ENCODE measurements around the gene MMP12. TPM values are rescaled to one million over a fixed set of nuclear protein-coding genes. Genes with fewer than 3 reads are reported as not detected.
A peak's percentile ranks its signal among the peaks of the same experiment; 100 is the strongest.
"Not testable (repeated sequence)": the region's sequence is repeated elsewhere in the genome, so short reads cannot be mapped to it uniquely, and the experiment has no call there.

Gene MMP12
- total RNA-seq, result not detected

DNA sequence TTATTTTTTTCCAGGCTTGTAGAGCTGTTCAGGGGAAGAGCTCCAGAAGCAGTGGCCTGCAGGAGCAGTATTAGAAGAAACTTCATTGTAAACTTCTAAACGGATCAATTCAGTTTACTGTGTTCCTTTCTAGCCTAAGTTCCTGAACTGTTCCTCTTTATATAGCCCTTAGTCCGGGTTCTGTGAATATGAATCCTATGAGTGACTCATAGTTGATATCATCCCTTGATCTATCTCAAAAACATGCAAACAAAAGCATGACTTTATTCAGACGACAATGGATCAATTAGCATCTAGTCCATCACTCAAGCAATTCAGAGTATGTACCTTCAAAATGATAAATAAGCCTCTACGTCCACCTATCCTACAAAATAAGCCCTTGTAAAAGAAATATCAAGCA, at the start of gene MMP12:
Gene MMP12, minus strand, starts transcription at position 131 of the 400 bp plus-strand sequence. Its CDS starts 45 bp downstream, at position 86.
- DNase-seq, result no peak

DNA sequence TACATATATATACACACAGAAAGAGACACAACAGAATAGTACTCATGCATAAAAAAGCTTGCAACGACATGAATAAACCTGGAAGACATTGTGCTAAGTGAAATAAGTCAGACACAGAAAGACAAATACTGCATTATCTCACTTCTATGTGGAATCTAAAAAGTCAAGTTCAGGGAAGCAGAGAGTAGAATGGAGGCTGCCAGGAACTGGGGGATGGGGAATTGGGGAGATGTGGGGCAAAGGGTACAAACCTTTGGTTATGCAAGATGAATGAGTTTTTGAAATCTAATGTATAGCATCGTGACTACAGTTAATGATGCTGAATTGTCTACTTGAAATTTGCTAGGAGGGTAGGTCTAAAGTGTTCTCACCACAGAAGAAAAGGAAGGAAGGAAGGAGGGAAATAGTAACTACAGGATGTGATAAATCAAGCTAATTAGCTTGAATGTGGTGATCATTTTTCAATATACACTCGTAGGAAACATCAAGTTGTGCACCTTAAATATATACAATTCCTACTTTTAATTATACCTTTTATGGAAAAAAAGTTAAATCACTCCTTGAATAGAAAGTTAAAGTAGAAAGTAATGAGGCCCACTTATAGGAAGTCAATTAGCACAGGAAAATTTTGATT, 46.9 kb upstream of the MMP12 start:
- no peak for DNase-seq

DNA sequence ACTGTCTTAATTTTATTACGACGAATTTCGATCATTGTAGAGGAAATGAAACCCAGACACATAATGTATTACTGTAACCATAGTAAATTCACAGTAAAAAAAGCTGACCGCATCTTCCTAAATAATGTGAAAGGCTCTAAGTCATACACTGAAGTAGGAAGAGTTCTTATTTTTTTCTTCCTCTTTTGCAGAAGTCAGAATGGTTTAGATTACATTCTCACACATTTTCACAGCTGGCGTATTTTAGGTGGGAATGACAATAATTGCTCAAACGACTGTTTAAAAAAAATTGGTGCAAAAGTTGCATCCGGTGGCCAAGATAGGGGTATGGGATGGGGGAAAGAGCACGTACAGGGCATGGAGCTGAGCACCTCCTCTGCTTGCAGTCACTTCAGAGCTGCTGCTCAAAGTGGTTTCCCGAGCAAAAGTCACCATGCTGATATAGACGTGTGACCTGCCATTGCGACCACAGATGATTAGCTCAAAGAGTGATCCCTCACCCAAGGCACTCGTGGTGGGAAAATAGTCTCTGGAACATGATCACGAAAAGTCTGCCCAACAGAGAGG, 45.4 kb upstream of the MMP12 start:
- DNase-seq, result no peak

DNA sequence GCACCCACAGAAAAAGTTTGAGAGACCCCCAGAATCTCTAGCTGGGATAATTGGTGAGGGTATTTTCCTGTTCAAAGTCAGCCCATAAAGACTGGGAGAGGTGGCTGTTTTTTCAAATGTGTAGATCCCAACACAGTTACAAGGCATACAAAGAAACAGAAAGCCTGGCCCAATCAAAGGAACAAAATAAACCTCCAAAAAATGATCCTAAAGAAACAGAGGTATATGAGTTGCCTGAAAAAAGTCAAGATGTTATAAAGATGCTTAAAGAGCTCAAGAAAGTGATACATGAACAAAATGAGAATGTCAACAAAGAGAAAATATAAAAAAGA, 40.2 kb upstream of the MMP12 start:
- DNase-seq, result no peak

DNA sequence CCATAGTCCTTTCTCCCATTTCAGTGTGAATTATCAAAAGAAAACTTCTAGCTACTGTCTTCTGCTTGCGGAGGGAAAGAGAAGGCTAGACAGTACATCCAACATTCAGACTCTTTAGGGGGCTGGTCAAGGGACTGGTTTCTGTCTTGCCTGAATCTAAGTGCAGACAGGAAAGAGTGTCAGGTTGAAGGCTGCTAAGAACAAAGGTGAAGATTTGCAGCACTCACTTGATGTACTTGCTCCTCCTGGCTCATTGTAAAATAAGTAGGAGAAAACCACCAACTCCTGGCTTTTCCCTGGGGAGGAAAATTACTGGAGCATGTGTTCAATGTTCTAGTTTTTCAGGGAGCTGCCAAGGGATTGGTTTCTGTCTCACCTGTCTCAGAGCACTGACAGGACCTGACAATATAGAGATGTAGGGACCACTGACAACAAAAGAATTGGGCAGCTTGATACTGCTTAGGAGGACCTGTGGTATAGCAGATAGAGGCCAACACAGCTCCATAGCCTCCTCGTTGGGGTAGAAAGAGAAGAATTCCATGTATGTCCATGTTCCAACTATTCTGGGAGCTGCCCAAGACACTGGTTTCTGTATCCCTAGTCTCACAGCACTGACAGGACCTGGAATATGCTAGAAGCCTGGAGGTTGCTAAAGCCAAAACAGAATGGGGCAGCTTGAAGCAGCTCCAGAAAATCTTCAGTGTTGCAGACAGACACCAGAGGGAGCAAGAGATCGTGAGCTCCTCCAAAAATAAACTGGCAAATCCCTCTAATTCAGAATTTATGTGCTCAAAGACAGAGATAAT, 39.7 kb upstream of the MMP12 start:
- peak; percentile 55 for DNase-seq

DNA sequence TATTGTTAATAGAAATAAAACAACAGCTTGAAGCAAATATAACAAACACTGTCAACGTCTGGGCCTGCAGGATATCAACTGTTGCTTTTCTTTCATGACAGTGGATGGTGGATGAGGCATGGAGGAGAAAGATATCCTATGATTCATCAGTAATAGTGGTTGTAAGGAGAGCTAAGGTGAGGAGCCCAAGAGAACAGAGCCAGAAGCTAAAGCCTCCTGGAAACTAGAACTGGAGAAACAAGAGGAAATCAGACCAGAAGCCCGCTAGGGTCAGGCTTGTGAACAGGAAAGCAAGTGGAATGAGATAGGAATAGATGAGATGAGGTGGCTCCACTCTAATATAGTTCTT, 37.7 kb upstream of the MMP12 start:
- no peak for DNase-seq

DNA sequence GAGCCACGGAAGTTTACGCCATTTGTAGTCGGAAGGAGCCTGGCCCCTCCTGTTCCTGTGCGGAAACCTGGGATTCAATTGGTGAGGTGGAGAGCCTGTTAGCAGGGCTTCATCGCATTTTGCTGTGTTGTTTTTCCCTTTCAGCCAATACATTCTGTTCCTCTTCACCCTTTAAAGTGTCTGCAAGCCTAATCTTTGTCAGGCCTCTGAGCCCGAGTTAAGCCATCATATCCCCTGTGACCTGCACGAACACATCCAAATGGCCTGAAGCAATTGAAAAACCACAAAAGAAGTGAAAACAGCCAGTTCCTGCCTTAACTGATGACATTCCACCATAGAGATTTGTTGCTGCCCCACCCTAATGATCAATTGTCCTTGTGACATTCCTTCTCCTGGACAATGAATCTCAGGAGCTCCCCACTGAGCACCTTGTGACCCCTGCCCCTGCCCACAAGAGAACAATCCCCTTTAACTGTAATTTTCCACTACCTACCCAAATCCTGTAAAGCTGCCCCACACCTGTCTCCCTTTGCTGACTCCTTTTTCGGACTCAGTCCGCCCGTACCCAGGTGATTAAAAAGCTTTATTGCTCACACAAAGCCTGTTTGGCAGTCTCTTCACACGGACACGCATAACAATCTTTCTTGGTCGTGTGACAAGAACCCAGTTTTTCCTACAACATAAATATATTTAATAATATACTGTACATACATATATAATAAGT, 37.1 kb upstream of the MMP12 start:
- peak; percentile 11 for DNase-seq

DNA sequence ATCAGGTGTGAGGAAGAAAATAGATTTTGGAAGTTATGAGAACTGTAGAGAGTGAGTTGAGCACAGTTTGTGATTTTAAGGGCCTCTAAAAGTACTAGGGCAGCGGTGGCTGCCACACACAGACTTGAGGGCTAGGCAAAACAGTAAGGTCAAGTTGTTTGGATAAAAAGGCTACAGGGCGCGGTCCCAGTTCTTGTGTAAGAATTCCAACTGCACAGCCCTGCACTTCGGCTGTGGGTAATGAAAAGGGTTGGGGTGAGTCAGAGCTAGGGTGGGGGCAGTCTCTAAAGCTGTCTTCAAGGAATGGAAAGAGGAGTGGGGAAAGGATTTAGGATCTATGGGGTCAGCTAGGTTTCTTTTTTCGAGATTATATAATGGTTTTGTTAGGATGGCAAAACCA, 31.1 kb upstream of the MMP12 start:
- DNase-seq, result not testable (repeated sequence)

DNA sequence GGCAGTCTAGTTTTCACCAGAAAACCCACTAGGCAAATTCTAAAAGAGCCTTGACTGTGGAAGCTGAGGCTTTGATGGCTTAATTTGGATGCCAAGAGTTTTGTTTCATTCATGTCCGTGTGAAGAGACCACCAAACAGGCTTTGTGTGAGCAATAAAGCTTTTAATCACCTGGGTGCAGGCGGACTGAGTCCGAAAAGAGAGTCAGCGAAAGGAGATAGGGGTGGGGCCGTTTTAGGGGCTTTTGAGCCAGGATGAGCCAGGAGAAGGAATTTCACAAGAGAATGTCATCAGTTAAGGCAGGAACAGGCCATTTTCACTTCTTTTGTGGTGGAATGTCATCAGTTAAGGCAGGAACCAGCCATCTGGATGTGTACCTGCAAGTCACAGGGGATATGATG, 29.1 kb upstream of the MMP12 start:
- DNase-seq, result not testable (repeated sequence)

DNA sequence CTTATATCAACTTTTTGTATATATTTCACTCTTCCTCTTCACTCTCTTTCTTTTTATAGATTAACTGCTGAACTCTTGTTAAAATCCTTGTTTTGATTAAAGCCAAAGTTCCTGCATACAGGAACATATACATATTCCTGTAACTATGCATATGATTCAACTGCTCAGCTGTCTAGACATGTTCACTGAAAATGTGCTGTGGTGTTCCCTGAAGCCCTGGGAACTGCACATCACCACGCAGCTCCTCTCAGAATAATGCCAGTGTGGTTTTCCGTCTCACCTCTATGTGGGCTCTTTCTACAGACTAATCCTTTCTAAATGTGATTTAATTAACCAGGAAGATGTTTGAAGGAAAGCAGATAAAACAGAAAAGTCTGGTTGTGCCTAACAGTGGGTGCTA, 25.6 kb upstream of the MMP12 start:
- no peak for DNase-seq

DNA sequence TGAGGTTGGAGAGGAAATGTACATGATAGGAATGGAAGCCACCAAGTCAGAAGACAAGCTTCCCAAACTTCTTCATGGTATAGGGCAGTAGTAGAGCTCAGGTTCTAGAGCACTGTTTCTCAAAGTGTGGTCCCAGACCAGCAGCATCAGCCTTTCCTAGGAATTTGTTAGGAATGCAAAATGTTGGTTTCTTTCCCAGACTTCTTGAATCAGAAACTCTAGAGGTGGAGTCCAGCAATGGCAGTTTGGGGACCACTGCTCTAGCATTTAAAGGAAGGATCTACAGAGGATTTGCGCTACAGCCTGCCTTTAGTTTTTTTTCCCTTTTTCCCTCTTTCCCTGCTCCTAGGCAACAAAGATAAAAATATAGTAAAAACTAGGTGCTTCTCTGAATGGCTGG, 17.0 kb upstream of the MMP12 start:
- DNase-seq, result no peak

DNA sequence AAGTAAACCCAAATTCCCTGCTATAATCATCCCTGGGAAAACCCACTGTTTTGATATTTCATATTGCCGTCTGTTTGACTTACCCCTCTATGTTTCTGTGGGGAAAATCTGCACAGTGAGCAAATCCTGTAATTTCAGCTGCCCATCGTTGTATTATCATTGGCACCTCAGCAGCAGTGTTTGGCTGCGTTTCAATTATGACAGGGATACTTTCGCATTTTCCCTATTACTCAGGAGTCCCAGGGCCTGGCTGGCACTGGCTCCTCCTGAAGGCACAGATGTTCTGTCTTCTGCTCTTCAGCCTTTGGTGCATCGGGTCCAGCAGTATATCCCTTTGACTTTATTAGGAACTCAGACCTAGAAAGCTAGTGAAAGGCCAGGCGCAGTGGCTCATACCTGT, 12.2 kb upstream of the MMP12 start:
- DNase-seq, result peak; percentile 39

DNA sequence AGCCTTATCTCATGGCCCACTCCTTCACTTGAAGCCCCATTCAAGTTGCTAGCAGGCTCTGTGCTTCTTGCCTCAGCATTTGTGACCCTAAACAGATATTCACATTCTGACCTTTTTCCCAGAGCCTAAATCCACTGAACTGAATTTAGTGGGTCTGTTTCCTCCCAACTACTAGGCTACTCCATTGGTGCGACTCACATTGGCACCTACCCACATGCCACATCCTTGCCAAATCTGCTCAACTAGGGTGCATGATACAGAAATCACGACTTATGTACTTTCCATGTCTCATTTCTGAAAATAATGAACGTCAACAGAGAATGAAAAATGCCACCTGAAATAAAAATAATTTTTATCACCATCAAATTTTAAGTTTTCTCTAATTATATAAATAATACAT, 8.4 kb upstream of the MMP12 start:
- DNase-seq, result no peak

DNA sequence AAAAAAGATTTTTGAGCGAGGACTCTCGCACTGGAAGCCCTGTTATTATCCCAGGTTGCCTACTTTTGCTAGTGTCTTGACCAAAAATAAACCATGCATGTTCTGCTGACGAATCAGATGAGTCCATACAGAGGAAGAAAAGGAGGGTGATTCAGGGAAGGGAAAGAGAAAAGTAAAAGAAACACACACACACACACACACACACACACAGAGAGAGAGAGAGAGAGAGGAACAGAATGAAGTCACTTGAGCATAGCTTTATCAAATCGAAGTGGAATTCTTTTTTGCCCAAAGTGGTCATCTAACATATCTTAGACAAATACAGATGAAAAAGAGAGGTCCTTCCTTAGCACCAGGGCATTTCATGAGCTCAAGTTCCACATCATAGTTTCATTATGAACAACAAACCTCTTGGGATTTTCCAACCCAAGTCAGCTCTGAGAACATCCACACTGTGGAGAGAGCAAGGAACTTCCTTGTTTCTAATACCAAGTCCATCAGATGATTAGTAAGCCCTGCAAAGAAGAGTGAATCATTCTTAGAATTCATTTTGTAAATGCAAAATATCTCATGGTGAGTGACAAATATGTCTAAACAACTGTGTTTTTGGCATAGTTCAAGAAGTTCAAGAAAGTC, 7.7 kb upstream of the MMP12 start:
- no peak for DNase-seq

DNA sequence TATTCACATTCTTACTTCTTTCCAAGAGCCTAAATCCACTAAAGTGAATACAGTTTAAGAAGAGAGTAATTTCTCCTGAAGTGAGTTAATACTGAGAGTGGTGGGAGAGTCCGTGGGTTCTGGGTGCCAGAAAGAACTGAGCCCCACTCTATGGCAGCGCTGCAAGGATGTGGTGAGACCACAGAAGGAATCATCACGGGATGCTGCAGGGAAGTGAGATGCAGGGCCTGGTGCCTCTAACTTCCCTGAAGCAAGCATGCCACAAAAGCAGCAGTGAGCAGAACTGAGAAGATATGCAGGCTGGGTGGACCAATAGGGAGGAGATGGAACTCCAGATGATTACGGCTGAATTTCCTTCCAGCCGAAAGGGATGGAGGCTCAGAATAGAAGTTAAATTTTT, 5.0 kb upstream of the MMP12 start:
- no peak for DNase-seq

DNA sequence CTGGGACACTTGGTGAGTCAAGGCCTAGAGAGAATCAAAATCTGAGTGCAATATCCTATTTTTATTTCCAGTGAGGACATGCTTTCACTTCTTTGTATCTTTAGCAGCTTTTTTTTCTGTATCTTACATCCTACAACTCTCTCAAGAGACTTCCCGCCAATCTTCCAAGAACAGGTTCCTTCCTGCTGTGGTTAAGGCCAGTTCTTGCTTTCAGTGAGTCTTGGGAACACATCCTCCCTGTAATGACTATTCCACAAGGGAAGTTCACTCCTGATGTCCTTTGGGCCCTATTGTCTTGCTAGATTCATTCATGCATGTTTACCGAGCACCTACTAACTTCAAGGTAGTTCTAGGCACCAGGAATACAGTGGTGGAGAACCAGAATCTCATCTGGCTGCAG, 3.8 kb upstream of the MMP12 start:
- DNase-seq, result no peak

DNA sequence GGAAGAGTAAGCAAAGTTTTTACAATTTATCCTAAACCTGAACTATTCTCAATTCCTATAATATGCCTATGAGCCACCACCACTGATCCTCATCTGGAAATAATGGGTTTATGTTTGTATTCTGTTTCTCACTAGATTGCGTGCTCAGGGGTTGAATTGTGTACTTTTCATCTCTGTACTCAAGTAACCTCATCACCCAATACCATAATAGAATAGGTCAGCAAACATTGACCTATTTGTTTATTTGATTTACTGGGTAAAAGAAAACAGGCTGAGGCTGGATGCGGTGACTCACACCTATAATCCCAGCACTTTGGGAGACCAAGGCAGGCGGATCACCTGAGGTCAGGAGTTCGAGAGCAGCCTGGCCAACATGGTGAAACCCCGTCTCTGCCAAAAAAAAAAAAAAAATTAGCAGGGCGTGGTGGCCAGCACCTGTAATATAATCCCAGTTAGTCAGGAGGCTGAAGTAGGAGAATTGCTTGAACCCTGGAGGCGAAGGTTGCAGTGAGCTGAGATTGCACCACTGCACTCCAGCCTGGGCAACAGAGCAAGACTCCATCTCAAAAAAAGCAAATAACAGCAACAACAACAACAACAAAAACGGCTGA, 5.3 kb downstream of the MMP12 start:
- DNase-seq, result not testable (repeated sequence)

DNA sequence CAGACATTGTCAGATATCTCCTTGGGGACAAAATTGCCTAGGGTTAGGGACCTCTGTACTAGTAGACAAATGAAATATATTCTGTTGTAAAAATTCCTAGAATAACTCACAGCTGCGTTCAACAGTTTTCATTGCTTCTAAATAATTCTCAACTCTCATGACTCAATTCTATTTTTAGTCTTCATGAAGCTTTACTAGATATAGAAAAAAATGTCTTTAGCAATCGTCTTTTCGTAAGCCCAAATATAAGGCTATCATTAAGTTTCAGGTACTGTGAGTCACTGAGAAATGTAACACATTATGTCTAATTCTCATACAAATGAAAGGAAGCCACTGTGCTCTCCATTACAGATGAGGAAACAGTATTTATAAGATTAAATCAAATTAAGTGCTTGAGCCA, 6.4 kb downstream of the MMP12 start:
- no peak for DNase-seq

DNA sequence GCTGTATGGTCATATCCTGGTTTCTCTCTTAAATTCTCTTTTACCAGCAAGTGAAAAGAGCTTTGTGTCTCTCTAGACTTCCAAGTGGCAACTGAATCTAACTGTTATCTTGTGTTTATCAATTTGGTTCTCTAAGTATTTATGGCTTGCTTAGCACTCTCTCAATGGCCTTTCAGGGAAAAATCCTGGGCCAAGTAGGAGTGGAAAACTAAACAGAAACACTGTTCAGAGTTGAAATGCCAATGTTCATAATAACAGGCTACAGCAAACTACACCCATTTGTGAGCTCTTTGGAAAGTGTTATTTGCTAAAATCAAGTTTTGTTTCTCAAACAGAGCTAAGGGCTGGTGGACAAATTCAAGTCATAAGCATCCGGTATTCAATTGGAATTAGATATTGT, 10.1 kb downstream of the MMP12 start:
- no peak for DNase-seq

DNA sequence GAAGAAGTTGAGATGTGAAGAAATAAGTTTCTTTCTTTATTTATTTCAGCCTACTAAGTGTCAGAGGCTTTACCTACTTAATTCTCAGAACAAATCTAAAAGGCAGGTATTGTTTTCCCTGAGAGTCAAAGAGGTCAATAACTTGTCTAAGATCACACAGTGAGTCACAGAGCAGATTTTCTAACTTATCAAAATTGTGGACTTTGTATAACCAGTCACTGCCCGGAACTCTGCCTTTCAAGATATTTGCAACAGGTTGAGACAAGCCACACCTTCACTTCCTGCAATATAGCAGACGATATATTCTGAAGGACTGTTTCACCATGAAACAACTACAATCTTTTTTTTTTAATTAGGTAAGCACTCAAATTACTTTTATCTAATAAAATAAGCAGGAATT, 20.8 kb downstream of the MMP12 start:
- no peak for DNase-seq

DNA sequence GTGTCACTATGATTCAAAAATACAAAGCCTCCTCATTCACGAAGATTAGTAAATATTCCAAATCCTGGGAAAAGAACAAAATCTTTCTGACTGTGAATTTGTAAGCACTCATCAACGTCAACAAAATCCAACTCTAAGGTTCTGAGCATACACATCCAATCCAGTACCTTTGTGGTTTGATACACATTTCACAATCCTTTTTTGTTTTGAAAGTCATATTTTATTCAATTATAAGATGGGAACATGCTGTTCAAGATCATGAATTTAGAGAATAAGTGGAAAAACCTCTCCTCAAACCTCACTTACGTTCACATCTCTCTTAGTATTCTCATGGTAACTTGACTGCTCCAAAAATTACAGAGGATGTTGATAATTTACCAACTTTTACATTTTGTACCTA, 21.7 kb downstream of the MMP12 start:
- DNase-seq, result no peak

DNA sequence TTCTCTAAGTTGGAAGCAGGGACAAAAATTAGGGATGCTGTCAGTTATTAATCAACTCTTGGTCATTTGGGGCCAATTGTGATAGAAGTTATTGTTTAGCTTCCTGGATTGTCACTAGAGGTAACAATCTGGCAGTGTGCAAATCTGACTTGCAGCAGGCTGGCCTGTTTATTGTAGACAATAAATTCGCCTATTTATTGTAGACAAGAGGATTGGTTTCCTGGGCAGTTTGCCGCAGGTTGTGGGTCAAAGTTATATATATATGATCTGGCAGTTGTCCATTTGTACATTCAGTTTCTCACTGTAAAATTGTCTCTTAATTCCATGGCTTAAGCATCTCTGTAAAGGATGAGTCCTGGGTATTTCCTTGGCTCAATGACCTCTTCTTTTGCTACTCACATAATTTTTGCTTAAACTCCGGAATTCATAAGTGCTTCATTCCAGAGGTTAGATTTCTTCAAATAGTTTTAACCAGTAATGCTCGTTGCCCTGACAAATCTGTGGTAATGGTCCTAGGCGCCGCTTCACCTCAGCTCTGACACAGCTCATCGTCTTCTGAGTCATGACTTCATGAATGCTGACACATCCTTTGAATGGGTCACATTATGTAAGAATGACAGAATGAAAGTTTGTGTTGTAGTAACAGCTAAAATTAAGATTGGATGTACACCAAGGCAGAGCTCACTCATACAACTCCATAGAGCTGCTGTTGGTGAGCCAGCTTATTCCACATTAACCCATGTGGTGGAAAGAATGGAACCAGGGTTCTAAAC, 23.6 kb downstream of the MMP12 start:
- DNase-seq, result no peak

Measured in tongue (tissue), 2 donors.